ENCODE measurements around the gene SLC17A7. TPM values are rescaled to one million over a fixed set of nuclear protein-coding genes. Genes with fewer than 3 reads are reported as not detected.

Gene SLC17A7
- total and polyA plus RNA-seq, 2 donors (not counting 3 experiments of a cell fraction or from before 2014, with no cell fraction given): 0.07 to 0.13 TPM

GRCh38 chr19:49383599-49383998 lies 57.7 kb downstream of the SLC17A7 start:
- POLR2A ChIA-PET: no interaction called here
- dilution Hi-C loops (cut with MboI; ENCODE audit: extremely low pct_ligation_motif_present, low sequenced_read_pairs): no loop called here

More at GRCh38 chr19:49383599-49383998, 57.7 kb downstream of the SLC17A7 start:
- H3K36me3 ChIP-seq (ENCODE audit: control insufficient read depth in 2 of 2, extremely low read depth in 1 of 2, insufficient read depth in 2 of 2, low read length in 2 of 2): no peaks in the 10 kb centered on the region
- H3K27ac ChIP-seq (ENCODE audit: insufficient read depth, low read depth, low read length): no peak overlapping the region
- no peak for TF ChIP-seq GATA2 (IDR thresholded peaks at IDR 0.05; ENCODE audit: insufficient read depth, insufficient read length, low read depth, low read length)
- TF ChIP-seq CTCF (IDR thresholded peaks at IDR 0.05; ENCODE audit: extremely low read depth in 1 of 2, insufficient read depth in 1 of 2, low read depth in 1 of 2, low read length in 2 of 2): no peak
- TF ChIP-seq POLR2AphosphoS5 (IDR thresholded peaks at IDR 0.05; ENCODE audit: insufficient read depth, low read depth, low read length): no peak
- no peak for TF ChIP-seq MYC (IDR thresholded peaks at IDR 0.05; ENCODE audit: low read depth, low read length)
- TF ChIP-seq EZH2 (IDR thresholded peaks at IDR 0.05; ENCODE audit: borderline replicate concordance, low read depth, low read length, severe bottlenecking): no peak
- no peak for TF ChIP-seq JUN (IDR thresholded peaks at IDR 0.05; ENCODE audit: borderline replicate concordance, insufficient read depth, insufficient read length, low read depth)
- TF ChIP-seq FOS (IDR thresholded peaks at IDR 0.05; ENCODE audit: borderline replicate concordance, insufficient read depth, low read length): no peak
- TF ChIP-seq MAX (IDR thresholded peaks at IDR 0.05; ENCODE audit: insufficient read depth, insufficient read length): no peak
- no peak for TF ChIP-seq POLR2A (IDR thresholded peaks at IDR 0.05; ENCODE audit: low read depth, low read length)
- no peak overlapping the region for H3K9ac ChIP-seq (replicated peaks; ENCODE audit: extremely low read depth, insufficient read depth, low read length)
- H3K4me2 ChIP-seq (ENCODE audit: insufficient read depth, low read length): no peak overlapping the region
- no peaks in the 10 kb centered on the region for H3K4me1 ChIP-seq (ENCODE audit: control insufficient read depth, extremely low read depth, insufficient read depth, low read length)
- H4K20me1 ChIP-seq (replicated peaks; ENCODE audit: control insufficient read depth, extremely low read depth, insufficient read depth, low read length): no peaks in the 10 kb centered on the region
- no peaks in the 10 kb centered on the region for H3K9me3 ChIP-seq (replicated peaks; ENCODE audit: control insufficient read depth, insufficient read depth, low read length)
- FAIRE-seq (no peak), DNase-seq (ENCODE audit: low read depth, low spot score) (no peak)
- no TSS peak for BruUV-seq (replicated peaks)
- H2AFZ ChIP-seq (ENCODE audit: low read depth, low read length): no peak overlapping the region
- H3K4me3 ChIP-seq (replicated peaks in 1 of 3; ENCODE audit: insufficient read depth in 1 of 3, low read depth in 1 of 3, low read length in 3 of 3): no peak overlapping the region
- no peaks in the 10 kb centered on the region for H3K79me2 ChIP-seq (ENCODE audit: control insufficient read depth, insufficient read depth, low read length)
- no peaks in the 10 kb centered on the region for H3K9me1 ChIP-seq (replicated peaks; ENCODE audit: control insufficient read depth, extremely low read depth, insufficient read depth, low read length)
- CTCF ChIA-PET: interaction anchor here (0.6 kb wide), 1 partner anchor 8 kb away, joined by 3 read pairs; no protein-coding TSS in a partner anchor
- intact Hi-C loops (cut with micrococcal nuclease): no loop called here
- peaks cover 4 to 5% of the 10 kb centered on the region in 2 experiments for H3K27me3 ChIP-seq (ENCODE audit: control insufficient read depth in 2 of 2, insufficient read depth in 2 of 2, low read length in 2 of 2)
